WERI-Rb-1 (cell line): ENCODE results near the gene IL11.

Experiments
- DNase-seq: peaks from one replicate; pipeline ENCODE4 v3.0.0-alpha.2; 2020
- H3K27ac ChIP-seq: fragments of 250-450 bp; sonication (Bioruptor Pico); 2 replicates; pipeline ENCODE4 v1.5.1; 2020; ENCODE audit warnings: mild to moderate bottlenecking, moderate library complexity
- H3K27me3 ChIP-seq: fragments of 250-450 bp; sonication (Bioruptor Pico); 2 replicates; pipeline ENCODE4 v1.5.1; 2021; ENCODE audit warnings: mild to moderate bottlenecking, low read depth, moderate library complexity; ENCODE audit not compliant: insufficient read depth, severe bottlenecking
- H3K36me3 ChIP-seq: fragments of 250-450 bp; sonication (Bioruptor Pico); 2 replicates; pipeline ENCODE4 v1.5.1; 2020; ENCODE audit warnings: mild to moderate bottlenecking, moderate library complexity
- H3K4me3 ChIP-seq: 2 replicates; pipeline ENCODE4 v1.5.1; 2011; ENCODE audit warnings: low read depth, mild to moderate bottlenecking, control low read depth, low read length
- H3K9me3 ChIP-seq: fragments of 250-450 bp; sonication (Bioruptor Pico); 2 replicates; pipeline ENCODE4 v1.5.1; 2021; ENCODE audit warnings: mild to moderate bottlenecking, moderate library complexity; ENCODE audit not compliant: severe bottlenecking
- TF ChIP-seq, protein P1 (sequence below): IDR thresholded peaks from 2 replicates; pipeline ENCODE4 v1.5.1; 2011; ENCODE audit warnings: low read depth, mild to moderate bottlenecking, control low read depth, inconsistent platforms, low read length

IL11 gene

GRCh38 chr19:55325172-55325571 lies 45.1 kb downstream of the IL11 start, which contains the start of gene TMEM150B:
TMEM150B (minus strand) TSS chr19:55325341; CDS start chr19:55321036, 4,305 bp downstream.
- no peaks in the 10 kb centered on the region for H3K27me3 ChIP-seq
- no peak for DNase-seq
- H3K27ac ChIP-seq, result no peak within 1 kb of the TSS
- TF ChIP-seq, protein P1, sequence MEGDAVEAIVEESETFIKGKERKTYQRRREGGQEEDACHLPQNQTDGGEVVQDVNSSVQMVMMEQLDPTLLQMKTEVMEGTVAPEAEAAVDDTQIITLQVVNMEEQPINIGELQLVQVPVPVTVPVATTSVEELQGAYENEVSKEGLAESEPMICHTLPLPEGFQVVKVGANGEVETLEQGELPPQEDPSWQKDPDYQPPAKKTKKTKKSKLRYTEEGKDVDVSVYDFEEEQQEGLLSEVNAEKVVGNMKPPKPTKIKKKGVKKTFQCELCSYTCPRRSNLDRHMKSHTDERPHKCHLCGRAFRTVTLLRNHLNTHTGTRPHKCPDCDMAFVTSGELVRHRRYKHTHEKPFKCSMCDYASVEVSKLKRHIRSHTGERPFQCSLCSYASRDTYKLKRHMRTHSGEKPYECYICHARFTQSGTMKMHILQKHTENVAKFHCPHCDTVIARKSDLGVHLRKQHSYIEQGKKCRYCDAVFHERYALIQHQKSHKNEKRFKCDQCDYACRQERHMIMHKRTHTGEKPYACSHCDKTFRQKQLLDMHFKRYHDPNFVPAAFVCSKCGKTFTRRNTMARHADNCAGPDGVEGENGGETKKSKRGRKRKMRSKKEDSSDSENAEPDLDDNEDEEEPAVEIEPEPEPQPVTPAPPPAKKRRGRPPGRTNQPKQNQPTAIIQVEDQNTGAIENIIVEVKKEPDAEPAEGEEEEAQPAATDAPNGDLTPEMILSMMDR, result no peak
- H3K36me3 ChIP-seq, result no peaks in the 10 kb centered on the region
- H3K4me3 ChIP-seq, result no peak within 1 kb of the TSS
- no peaks in the 10 kb centered on the region for H3K9me3 ChIP-seq

- Histone ChIP-seq H3K9me3 (no peaks in the 10 kb centered on the region), H3K4me3 (no peak overlapping the region), H3K27ac (no peak overlapping the region), H3K36me3 (no peaks in the 10 kb centered on the region), H3K27me3 (no peaks in the 10 kb centered on the region)
- no peak for DNase-seq
- TF ChIP-seq, protein P1, result no peak
Measured at GRCh38 chr19:55324662-55325061, 45.6 kb downstream of the IL11 start.

GRCh38 chr19:55322204-55322885 lies 47.9 kb downstream of the IL11 start:
- Histone ChIP-seq H3K4me3 (no peak overlapping the region), H3K36me3 (no peaks in the 10 kb centered on the region), H3K27me3 (no peaks in the 10 kb centered on the region), H3K9me3 (no peaks in the 10 kb centered on the region), H3K27ac (no peak overlapping the region)
- TF ChIP-seq, protein P1, result no peak
- DNase-seq, result no peak

DNA sequence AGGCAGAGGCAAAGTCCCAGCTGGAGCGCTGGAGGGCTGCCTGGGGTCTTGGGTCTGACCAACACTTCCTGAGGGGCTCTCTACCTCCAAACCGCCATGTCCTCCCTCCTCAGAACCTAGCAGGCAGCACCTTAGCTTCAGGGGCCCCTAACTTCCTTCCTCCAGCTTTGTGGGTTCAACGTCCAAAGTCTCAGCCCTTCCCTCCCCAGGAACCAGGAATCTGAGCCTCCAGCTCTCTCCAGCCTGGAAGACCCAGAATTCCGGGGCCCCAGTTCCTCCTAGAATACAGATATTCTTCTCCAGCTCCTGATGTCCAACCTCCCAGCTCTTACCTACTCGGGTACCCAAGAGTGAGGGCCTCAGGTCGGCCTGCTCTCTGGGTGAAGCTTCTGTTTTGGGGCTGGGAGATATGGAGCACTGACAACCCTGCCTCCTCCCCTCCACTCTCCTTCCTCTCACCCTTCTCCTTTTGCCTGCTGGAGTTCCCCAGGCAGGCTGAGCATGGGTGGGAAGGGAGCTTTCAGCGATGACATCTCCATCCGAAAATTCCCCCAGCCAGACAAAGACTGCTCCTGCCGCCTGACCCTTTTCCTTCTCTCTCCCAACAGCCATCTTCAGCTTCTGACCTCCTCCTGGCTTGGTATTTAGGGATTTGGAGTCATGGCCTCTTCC lies 48.7 kb downstream of the IL11 start:
- Histone ChIP-seq H3K4me3 (no peak overlapping the region), H3K36me3 (no peaks in the 10 kb centered on the region), H3K27ac (no peak overlapping the region), H3K9me3 (no peaks in the 10 kb centered on the region), H3K27me3 (no peaks in the 10 kb centered on the region)
- DNase-seq, result no peak
- TF ChIP-seq, protein P1, result no peak

GRCh38 chr19:55320844-55321419 lies 49.3 kb downstream of the IL11 start:
- H3K27ac ChIP-seq, result no peak overlapping the region
- H3K36me3 ChIP-seq, result no peaks in the 10 kb centered on the region
- no peaks in the 10 kb centered on the region for H3K27me3 ChIP-seq
- H3K9me3 ChIP-seq, result no peaks in the 10 kb centered on the region
- DNase-seq, result no peak
- TF ChIP-seq, protein P1, result no peak
- no peak overlapping the region for H3K4me3 ChIP-seq
